Astrocyte of the cerebellum (primary cell): ENCODE measurements around the gene NSDHL.
A peak's percentile ranks its signal among the peaks of the same experiment; 100 is the strongest.

Experiments
- DNase-seq: peaks from one replicate; pipeline ENCODE4 v3.0.0-alpha.2; 2011; ENCODE audit warnings: low read depth
- H3K4me3 ChIP-seq: 2 replicates; pipeline ENCODE4 v1.5.1; 2011; ENCODE audit warnings: mild to moderate bottlenecking, low read depth, low read length, moderate library complexity
- in situ Hi-C: cut with HindIII; loops from 2 replicates; pipeline ENCODE4 v1.10.0; 2017; ENCODE audit warnings: low sequenced_read_pairs
- TF ChIP-seq, protein P1 (sequence below): IDR thresholded peaks from 2 replicates; pipeline ENCODE4 v1.5.1; 2012; ENCODE audit warnings: low read length, low read depth, moderate library complexity, mild to moderate bottlenecking; ENCODE audit errors: missing control alignments

The NSDHL gene

DNA sequence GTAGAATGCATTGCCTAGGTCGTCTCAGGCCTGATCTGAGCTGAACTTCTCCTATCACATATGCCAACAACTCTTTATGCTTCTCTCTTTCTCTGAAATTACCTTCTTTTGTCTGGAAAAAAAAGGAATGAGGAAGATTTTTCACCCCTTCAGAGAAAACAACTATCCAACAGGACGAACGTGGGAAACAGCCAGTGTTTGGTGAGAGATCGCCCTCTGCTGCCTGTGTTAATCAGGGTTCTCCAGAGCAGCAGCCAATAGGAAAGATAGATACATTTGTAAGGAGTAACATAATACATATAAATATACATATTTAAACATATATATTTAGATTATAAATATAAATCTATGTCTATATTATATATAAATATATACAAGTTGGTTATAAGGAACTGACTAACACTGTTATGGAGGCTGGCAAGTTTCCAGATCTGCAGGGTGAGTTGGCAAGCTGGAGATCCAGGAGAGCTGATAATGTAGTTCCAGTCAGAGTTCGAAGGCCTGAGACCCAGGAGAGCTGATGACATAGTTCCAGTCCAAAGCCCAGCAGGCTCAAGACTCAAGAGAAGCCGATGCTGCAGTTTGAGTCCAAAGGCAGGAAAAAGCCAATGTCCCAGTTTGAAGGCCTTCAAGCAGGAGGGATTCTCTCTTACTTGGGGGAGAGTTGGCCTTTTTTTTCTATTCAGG lies 13.6 kb upstream of the NSDHL start:
- TF ChIP-seq, protein P1, sequence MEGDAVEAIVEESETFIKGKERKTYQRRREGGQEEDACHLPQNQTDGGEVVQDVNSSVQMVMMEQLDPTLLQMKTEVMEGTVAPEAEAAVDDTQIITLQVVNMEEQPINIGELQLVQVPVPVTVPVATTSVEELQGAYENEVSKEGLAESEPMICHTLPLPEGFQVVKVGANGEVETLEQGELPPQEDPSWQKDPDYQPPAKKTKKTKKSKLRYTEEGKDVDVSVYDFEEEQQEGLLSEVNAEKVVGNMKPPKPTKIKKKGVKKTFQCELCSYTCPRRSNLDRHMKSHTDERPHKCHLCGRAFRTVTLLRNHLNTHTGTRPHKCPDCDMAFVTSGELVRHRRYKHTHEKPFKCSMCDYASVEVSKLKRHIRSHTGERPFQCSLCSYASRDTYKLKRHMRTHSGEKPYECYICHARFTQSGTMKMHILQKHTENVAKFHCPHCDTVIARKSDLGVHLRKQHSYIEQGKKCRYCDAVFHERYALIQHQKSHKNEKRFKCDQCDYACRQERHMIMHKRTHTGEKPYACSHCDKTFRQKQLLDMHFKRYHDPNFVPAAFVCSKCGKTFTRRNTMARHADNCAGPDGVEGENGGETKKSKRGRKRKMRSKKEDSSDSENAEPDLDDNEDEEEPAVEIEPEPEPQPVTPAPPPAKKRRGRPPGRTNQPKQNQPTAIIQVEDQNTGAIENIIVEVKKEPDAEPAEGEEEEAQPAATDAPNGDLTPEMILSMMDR = peak; percentile 57
- DNase-seq = peak; percentile 20
- H3K4me3 ChIP-seq = no peak overlapping the region
- in situ Hi-C loops = no loop called here

DNA sequence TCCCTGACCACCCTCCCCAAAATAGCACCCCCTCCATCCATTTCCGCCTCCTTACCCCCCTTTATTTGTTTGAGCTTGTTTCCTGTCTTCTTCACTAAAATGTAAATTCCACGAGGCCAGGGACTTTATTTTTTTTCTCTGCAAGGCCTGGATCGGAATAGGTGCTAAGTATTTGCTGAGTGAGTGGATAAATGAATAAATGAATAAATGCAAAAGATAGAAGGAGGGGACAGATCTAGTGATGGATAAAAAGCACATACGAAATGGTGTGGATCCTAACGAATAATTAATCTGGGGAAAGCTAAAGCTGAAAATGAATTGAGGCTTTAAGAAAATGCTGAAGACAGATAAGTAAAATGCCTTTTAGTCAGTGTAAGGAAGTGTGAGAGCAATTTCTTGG lies 12.5 kb upstream of the NSDHL start:
- H3K4me3 ChIP-seq = no peak overlapping the region
- TF ChIP-seq, protein P1 = no peak
- no peak for DNase-seq
- in situ Hi-C loops = no loop called here

DNA sequence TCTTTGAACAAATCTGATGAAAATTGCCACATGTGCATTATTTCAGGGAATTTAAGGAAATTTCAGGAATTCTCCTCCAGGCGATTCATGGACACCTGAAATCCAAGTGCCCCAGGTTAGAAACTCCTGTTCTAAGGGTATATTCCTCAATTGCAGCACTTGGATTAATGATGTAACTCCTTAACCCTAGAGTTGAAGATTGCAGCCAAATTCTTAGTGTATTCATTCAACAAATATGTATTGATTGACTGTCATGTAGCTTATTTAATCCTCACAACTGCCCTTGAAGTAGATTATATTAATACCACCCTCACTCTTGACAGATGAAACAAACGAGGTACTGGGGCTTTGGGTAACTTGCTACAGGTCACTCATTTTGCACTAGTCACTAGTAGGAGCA lies 11.6 kb upstream of the NSDHL start:
- TF ChIP-seq, protein P1 = no peak
- no peak overlapping the region for H3K4me3 ChIP-seq
- DNase-seq = no peak
- in situ Hi-C loops = no loop called here

DNA sequence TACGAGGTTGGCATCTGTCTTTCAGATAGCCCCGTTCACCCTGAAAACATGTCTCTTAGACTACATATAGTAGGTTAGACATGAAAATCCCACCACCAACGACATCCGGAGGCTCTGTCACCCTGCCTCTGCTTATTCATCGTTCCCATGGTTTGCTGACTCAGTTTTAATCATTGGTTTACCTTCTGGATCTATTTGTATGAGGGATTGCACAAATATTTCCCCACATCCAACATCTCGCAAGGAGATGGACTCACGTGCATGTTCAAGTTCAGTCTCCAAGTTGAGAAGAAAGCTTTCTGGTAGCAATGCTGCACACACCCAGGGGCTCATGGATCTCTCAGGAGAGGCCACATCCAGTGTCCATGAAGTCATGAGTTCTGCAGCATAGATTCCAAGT lies 11.1 kb upstream of the NSDHL start:
- DNase-seq = no peak
- no peak overlapping the region for H3K4me3 ChIP-seq
- in situ Hi-C loops = no loop called here
- TF ChIP-seq, protein P1 = no peak

DNA sequence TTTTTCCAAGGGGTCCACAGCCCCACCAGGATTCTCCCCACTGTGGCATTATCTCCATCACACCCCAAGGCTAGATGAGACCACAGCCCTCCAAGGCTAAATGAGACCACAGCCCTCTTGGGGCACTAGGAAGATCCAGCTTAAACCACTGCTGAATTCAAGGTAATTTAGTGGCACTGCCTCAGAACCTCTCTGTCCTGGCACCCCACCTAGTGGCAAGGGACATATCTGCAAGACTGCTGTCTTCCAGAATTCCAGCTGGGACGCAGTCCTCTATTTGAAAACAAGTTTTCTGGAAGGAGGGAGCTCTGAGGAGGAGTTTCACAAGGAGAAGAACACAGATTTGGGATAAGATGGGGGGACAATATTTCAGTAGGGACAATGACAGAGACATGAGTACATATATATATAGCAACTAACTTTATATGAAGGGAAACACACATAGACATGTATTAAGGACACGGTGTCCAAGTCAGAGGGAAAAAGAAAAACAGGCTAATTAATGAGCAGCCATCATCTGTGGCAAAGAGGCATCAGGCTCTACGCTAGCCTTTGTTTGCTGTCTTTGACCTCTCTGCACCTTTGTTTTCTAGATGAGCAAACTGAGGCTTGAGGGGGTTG lies 9.6 kb upstream of the NSDHL start:
- peak; percentile 6 for DNase-seq
- TF ChIP-seq, protein P1 = peak; percentile 58
- H3K4me3 ChIP-seq = no peak overlapping the region
- in situ Hi-C loops = no loop called here

DNA sequence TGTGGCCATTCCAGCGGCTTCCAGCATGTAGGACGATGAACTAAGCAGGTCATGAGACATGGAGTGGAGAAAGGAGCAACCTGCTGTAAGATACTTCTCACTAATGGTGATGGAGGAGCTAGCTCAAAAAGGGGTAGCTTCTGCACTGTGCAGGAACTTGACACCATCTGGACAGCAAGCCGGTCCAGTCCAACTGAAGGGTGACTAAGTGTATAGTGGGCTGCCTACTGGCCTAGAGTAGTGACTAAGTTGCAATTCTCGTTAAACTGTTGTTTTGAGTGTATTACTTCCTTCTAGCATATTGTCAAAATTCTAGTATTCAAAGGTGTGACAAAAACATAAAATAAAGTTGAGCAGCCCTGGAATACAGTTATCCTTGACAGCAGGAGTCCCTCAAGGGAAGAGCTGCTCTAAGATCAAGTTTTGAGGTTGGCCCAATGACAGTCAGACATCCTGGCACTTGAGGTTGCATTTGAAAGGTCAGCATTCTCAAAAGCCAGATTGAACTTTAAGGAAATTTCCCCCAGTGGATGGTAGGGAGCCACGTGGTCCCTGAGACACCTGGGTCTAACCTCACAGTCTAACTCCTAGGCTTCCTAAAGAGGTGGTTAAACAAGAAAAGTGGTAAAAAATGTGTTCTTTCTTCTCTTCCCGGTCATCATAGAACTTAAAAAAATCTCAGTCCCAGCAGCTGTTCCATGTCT lies 8.3 kb upstream of the NSDHL start:
- H3K4me3 ChIP-seq = no peak overlapping the region
- no peak for DNase-seq
- TF ChIP-seq, protein P1 = no peak
- in situ Hi-C loops = no loop called here
